Measurements from ENCODE around the gene PDE10A. TPM values are rescaled to one million over a fixed set of nuclear protein-coding genes. Genes with fewer than 3 reads are reported as not detected.

PDE10A gene
- total RNA-seq, 4 donors from 2014 or later = 3.5 to 10.0 (median 6.2) TPM

DNA sequence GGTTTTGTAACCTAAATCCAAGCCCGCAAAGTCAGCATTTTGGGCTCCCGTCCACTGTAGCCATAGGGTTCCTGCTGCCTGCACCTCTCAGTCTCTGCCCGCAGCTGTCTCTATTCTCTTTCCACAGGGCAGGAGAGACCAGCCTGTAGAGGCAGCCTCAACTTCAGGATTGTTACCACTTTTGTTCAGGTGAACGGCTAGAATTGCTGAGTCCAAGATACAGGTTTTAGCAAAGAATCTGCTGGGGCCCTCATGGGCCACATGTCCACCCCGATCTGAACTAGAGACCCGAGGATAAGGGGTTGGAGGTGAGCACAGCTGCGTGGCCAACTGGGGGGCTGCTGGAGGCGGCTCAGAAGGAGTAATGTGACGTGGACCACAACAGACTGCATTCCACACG lies 215.9 kb downstream of the PDE10A start:
- TF ChIP-seq EP300 (IDR thresholded peaks at IDR 0.05) (no peak), POLR2A (IDR thresholded peaks at IDR 0.05) (no peak)
- TF ChIP-seq, protein P1, sequence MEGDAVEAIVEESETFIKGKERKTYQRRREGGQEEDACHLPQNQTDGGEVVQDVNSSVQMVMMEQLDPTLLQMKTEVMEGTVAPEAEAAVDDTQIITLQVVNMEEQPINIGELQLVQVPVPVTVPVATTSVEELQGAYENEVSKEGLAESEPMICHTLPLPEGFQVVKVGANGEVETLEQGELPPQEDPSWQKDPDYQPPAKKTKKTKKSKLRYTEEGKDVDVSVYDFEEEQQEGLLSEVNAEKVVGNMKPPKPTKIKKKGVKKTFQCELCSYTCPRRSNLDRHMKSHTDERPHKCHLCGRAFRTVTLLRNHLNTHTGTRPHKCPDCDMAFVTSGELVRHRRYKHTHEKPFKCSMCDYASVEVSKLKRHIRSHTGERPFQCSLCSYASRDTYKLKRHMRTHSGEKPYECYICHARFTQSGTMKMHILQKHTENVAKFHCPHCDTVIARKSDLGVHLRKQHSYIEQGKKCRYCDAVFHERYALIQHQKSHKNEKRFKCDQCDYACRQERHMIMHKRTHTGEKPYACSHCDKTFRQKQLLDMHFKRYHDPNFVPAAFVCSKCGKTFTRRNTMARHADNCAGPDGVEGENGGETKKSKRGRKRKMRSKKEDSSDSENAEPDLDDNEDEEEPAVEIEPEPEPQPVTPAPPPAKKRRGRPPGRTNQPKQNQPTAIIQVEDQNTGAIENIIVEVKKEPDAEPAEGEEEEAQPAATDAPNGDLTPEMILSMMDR (IDR thresholded peaks at IDR 0.05) = no peak
- no peaks in the 10 kb centered on the region for H3K27me3 ChIP-seq
- no peaks in the 10 kb centered on the region for H3K4me1 ChIP-seq
- no peaks in the 10 kb centered on the region for H3K36me3 ChIP-seq
- no peak overlapping the region for H3K27ac ChIP-seq
- 90 to 95% methylated on average over 10 of the region's 10 CpGs for WGBS, 2 donors
- no peak overlapping the region for H3K4me3 ChIP-seq
- no peak for DNase-seq (ENCODE audit: low spot score in 2 of 2)
- no peaks in the 10 kb centered on the region for H3K9me3 ChIP-seq

DNA sequence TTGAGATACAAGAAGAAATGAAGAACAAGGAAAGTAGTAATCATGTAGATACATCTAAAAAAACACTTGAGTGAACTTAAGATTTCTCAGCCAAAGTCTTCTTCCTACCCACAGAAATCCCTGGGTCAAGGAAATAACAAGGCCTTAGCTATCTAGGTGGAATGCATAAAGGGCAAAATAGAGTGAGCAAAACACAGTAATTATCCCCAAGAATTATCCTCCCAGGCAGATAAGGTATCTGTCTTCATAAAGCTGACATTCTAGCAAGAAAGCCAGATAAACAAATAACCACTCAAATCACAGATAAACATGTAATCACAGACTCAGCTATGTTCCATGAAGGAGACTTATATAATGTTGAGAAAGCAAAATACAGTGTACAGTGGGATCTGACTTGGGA lies 216.7 kb downstream of the PDE10A start:
- H3K27ac ChIP-seq = no peak overlapping the region
- no peak for DNase-seq (ENCODE audit: low spot score in 2 of 2)
- H3K4me3 ChIP-seq = no peak overlapping the region
- no peaks in the 10 kb centered on the region for H3K9me3 ChIP-seq
- TF ChIP-seq POLR2A (IDR thresholded peaks at IDR 0.05) (no peak), EP300 (IDR thresholded peaks at IDR 0.05) (no peak)
- TF ChIP-seq, protein P1 (IDR thresholded peaks at IDR 0.05) = no peak
- H3K4me1 ChIP-seq = no peaks in the 10 kb centered on the region
- H3K27me3 ChIP-seq = no peaks in the 10 kb centered on the region
- no peaks in the 10 kb centered on the region for H3K36me3 ChIP-seq

DNA sequence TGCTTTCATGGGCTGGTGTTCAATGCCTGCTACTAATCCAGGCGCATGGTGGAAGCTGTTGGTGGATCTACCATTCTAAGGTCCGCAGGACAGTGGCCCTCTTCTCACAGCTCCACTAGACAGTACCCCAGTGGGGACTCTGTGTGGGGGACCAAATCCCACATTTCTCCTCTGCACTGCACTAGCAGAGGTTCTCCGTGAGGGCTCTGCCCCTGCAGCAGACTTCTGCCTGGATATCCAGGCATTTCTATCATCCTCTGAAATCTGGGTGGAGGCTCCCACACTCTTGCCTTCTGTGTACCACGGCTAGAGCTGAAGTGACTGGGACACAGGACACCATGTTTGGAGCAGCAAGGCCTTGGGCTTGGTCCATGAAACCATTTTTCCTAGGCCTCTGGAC lies 219.6 kb downstream of the PDE10A start:
- no peaks in the 10 kb centered on the region for H3K4me1 ChIP-seq
- no peak overlapping the region for H3K4me3 ChIP-seq
- no peaks in the 10 kb centered on the region for H3K9me3 ChIP-seq
- no peaks in the 10 kb centered on the region for H3K27me3 ChIP-seq
- WGBS, 2 donors = 92 to 94% methylated on average over 4 of the region's 4 CpGs
- H3K27ac ChIP-seq = no peak overlapping the region
- H3K36me3 ChIP-seq = no peaks in the 10 kb centered on the region
- no peak for TF ChIP-seq POLR2A (IDR thresholded peaks at IDR 0.05)
- TF ChIP-seq, protein P1 (IDR thresholded peaks at IDR 0.05) = no peak
- no peak for TF ChIP-seq EP300 (IDR thresholded peaks at IDR 0.05)
- DNase-seq (ENCODE audit: low spot score in 2 of 2) = no peak

DNA sequence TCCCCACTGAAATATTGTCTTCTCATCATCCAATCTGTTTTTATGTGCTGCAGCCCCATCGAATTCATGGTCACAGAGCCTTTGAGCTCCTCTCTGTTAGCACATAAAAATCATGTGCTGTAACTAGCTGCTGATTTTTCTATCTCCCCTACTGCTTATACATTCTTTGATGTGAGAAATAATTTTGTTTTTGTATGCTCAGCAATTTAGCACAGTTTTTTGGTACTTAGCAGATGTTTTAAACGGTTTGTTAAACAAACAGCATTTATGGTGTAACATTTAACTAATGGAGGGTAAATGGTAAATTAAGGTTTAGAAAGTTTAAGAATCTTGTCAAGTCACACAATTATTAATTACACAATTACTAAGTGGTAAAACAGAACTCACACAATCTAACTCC lies 221.9 kb downstream of the PDE10A start:
- no peaks in the 10 kb centered on the region for H3K36me3 ChIP-seq
- 73 to 74% methylated on average over 2 of the region's 2 CpGs for WGBS, 2 donors
- no peaks in the 10 kb centered on the region for H3K9me3 ChIP-seq
- H3K4me1 ChIP-seq = no peaks in the 10 kb centered on the region
- no peaks in the 10 kb centered on the region for H3K27me3 ChIP-seq
- no peak overlapping the region for H3K4me3 ChIP-seq
- no peak for DNase-seq (ENCODE audit: low spot score in 2 of 2)
- TF ChIP-seq POLR2A (IDR thresholded peaks at IDR 0.05) = no peak
- TF ChIP-seq, protein P1 (IDR thresholded peaks at IDR 0.05) = no peak
- TF ChIP-seq EP300 (IDR thresholded peaks at IDR 0.05) = no peak
- no peak overlapping the region for H3K27ac ChIP-seq

DNA sequence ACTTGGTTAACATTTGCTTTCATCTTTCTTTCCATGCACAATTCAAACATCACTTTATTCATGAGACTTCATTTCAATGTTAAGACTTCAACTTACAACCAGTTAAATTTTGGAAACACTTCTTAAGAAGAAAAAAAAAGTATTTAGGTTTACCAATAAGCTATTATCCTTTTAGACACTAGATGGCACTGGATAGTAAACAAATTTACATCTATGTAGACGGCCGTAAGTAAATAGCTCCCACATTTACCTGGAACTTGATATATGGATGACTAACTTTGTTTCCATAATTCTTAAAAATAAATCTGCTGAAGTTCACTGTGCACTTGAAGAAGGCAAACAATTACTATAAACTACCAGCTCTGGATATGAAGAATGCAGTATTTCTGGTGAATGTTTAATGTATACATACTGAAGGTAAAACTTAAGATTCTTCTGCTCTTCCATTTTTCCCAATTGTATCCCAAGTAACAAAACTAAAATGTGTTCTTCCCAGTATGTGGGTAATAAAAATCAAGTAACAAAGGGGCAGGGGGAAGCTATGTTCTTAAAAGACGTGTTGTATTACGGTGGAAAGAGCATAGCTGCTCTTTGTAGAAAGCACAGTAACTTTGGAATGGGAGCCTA lies 223.0 kb downstream of the PDE10A start:
- TF ChIP-seq, protein P1 (IDR thresholded peaks at IDR 0.05) = peak; percentile 24 to 59 (median 37)
- TF ChIP-seq EP300 (IDR thresholded peaks at IDR 0.05) (no peak), POLR2A (IDR thresholded peaks at IDR 0.05) (no peak)
- Histone ChIP-seq H3K27ac (no peak overlapping the region), H3K36me3 (no peaks in the 10 kb centered on the region), H3K4me1 (no peaks in the 10 kb centered on the region), H3K9me3 (no peaks in the 10 kb centered on the region), H3K4me3 (no peak overlapping the region), H3K27me3 (no peaks in the 10 kb centered on the region)
- DNase-seq (ENCODE audit: low spot score in 2 of 2) = no peak
- 38 to 46% methylated on average over 4 of the region's 4 CpGs for WGBS, 2 donors

Measured in tibial nerve (tissue), 4 donors.